ENCODE results near the gene RAE1.

DNA sequence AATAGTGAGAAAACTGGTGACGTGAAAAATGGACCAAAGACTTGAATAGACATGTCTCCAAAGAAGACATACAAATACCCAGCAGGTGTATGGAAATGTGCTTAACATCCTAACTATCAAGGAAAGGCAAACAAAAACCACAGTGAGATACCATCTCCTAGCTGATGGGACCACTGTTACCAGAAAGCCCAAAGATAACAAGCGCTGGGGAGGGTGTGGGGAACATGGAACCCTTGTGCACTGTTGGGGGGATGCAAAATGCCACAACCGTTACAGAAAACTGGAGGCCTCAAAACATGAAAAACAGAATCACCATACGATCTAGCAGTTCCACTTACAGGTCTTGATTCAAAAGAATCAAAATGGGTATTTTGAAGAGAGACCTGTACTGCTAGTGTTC is 20.3 kb downstream of the RAE1 start:
- no peak for TF ChIP-seq CTCF (IDR thresholded peaks at IDR 0.05)
- TF ChIP-seq POLR2A (IDR thresholded peaks at IDR 0.05), result no peak
- no peak for TF ChIP-seq EP300 (IDR thresholded peaks at IDR 0.05)
